HG02610 (cell line): ENCODE measurements around the gene LAMB1.

ENCODE experiments used
- ATAC-seq: cut with Tn5 transposase; IDR thresholded peaks from one replicate; pipeline ENCODE4 v1.9.1; 2021; ENCODE audit warnings: mild to moderate bottlenecking, moderate library complexity; ENCODE audit not compliant: unreplicated experiment

Gene LAMB1

GRCh38 chr7:107999779-108000560 lies 3.0 kb downstream of the LAMB1 start:
- ATAC-seq = no peak

GRCh38 chr7:107998660-107999480 lies 4.1 kb downstream of the LAMB1 start:
- ATAC-seq = no peak

- ATAC-seq = no peak
These were observed 4.8 kb downstream of the LAMB1 start for GRCh38 chr7:107998150-107998549.

GRCh38 chr7:107996072-107996882 lies 6.7 kb downstream of the LAMB1 start:
- ATAC-seq = no peak

- ATAC-seq = no peak
These were observed 7.5 kb downstream of the LAMB1 start for GRCh38 chr7:107995184-107996071.

- ATAC-seq = no peak
These were observed 8.4 kb downstream of the LAMB1 start for GRCh38 chr7:107994421-107995030.

- no peak for ATAC-seq
These were observed 9.1 kb downstream of the LAMB1 start for GRCh38 chr7:107993891-107994291.

GRCh38 chr7:107989618-107990373 lies 13.2 kb downstream of the LAMB1 start:
- no peak for ATAC-seq

GRCh38 chr7:107982918-107983389 lies 20.0 kb downstream of the LAMB1 start:
- ATAC-seq = no peak

- ATAC-seq = no peak
These were observed 20.7 kb downstream of the LAMB1 start for GRCh38 chr7:107982042-107982840.

GRCh38 chr7:107981466-107981865 lies 21.5 kb downstream of the LAMB1 start:
- no peak for ATAC-seq

- ATAC-seq = no peak
These were observed 22.2 kb downstream of the LAMB1 start for GRCh38 chr7:107980671-107981190.

- no peak for ATAC-seq
These were observed 22.8 kb downstream of the LAMB1 start for GRCh38 chr7:107980171-107980570.

- ATAC-seq = no peak
These were observed 24.0 kb downstream of the LAMB1 start for GRCh38 chr7:107978815-107979408.

- ATAC-seq = no peak
These were observed 25.9 kb downstream of the LAMB1 start for GRCh38 chr7:107977048-107977447.

- no peak for ATAC-seq
These were observed 26.3 kb downstream of the LAMB1 start for GRCh38 chr7:107976620-107977019.

GRCh38 chr7:107975394-107976013 lies 27.5 kb downstream of the LAMB1 start:
- no peak for ATAC-seq
